HG03565 (cell line): ENCODE data around the gene RSBN1L.

ENCODE experiments used
- ATAC-seq: cut with Tn5 transposase; IDR thresholded peaks from one replicate; pipeline ENCODE4 v1.9.1; 2021; ENCODE audit warnings: mild to moderate bottlenecking, moderate library complexity; ENCODE audit not compliant: unreplicated experiment

RSBN1L gene

DNA sequence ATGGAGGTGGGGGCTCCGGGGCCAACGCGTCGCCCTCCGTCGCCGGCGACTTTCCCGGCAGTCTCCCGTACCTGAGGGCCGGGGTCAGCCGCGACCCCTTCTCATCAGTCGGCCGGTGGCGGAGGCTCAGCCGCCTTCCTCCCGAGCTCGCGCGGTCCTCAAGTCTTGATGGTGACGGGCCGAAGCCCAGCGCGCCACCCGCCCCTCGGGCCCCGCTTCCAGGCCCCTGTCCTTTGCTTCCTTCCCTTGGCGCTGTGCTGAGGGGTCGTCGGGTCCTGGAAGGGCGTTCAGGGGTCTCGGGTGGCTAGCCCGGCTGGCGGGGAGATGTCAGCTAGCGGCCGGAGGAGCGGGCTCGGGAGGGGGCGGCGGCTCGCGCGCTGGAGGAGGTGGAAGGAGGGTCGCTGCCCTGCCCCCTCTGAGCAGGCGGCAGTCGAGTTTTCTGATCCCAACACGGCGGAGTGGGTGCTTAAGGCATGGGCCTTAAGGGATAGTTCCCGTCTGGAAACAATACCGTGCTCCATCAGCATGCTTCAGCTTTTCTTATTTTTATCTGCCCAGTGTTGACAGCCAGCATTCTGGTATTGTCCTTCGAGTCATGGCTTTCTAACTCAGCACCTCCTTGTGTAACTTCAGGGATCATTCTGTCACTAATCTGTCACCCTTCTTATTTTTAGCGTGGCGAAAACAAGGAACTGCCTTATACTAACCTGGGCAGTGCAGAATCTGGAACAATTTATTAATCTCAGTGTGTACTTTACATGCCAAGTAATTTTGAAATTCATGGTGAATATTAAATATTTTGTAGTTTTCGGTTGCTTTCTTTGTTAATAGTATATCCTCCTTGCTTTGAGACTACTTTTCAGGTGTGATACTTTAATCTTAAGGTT is 103.1 kb downstream of the RSBN1L start:
- no peak for ATAC-seq

DNA sequence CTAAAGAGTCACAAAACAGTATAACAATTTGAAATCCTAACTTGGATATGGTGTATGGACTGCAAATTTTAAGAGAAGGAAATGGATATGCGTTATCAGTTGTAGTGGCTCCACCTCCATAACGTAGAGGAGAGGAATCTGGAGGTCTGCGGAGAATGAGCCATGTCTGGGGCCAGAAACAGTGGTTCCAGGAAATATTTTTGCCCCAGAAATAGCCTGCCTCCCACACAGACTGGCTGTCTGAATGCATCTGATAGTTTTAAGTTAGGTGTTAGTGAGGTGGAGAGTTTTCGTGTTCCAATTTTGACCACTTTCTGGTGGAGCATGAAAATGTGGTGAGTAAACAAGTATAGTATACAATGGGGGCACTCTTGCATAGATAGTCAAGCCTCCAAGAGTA is 103.9 kb downstream of the RSBN1L start:
- ATAC-seq = peak; percentile 23

DNA sequence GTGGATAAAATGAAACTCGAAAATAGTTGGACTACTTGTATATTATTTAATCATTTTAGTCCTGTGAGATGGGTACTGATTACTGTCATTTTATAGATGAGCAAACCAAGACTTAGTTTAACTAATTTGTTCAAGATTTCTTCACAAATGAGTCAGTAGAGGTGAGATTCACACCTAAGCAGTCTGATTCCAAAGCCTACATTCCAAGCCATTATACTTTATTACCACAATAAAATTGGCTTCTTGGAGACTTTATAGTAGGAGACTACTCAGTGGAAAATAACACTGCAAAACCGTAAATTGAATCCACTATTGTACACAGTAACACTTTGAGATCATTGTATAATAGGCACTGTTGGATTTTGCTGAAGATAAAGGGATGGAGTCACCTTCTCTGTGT is 104.5 kb downstream of the RSBN1L start:
- ATAC-seq = no peak

DNA sequence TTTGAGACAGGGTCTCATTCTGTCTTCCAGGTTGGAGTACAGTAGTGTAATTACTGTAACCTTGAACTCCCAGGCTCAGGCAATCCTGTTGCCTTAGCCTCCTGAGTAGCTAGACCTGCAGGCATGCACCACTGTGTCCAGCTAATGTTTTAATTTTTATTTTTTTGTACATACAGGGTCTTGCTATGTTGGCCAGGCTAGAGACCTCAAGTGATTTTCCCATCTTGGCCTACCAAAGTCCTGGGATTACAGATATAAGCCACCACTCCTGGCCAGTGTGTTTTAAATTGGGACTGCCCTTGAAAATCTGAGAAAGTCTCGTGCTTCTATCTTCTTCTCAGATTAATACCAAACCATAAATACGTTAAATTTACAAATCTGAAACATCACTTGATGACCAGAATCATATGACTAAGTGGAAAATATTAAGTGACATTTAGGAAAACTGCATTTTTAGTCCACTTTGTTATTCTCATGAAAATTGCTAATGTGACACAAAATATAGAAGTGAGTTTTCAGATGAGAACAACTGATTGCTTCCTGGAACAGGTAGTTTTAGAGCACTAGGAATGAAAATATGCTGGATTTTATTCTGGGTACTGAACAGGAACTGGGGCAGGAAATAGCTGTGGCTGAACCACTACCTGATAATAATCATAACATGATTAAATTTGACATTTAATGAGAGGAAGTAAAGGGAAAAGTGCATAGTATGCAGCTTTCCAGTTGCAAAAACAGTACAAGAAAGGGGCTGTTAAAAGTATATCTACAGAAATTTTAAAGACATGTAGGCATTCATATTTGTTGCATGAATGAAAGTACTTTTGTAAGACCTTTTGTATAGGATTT is 106.5 kb downstream of the RSBN1L start:
- ATAC-seq = no peak

DNA sequence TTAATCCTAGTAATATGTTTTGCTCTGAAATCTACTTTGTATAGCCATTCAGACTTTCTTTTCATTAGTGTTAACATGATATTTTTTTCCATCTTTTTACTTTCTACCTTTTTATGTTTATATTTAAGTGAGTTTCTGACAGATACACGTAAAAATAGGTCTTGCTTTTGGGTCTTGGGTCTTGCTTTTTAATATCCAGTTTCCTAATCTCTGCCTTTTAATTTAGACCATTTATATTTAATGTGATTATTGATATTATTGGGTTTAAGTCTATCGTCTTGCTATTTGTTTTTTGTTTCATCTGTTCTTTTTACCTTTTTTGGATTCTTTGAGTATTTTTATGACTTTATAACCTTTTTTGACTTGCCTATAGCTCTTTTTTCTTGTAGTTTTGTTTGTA is 110.2 kb downstream of the RSBN1L start:
- no peak for ATAC-seq

DNA sequence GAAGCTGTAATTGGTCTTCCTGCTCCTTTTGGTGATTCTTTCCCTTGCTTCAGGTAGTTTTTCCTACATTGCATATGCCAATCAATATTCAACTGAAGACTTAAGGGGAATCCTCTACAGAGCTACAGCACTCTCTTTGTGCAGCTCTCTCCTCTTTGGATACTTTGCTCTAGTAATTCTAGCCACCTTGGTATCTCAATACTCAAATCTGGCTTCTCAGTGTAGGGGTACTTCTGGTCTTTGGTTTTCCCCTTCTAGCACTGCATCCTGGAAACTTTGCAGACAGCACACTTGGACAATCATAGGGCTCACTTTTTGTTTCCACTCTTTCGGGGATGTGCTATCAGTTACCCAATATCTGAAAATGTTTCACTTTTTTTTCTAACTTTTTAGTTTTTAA is 112.3 kb downstream of the RSBN1L start:
- no peak for ATAC-seq

DNA sequence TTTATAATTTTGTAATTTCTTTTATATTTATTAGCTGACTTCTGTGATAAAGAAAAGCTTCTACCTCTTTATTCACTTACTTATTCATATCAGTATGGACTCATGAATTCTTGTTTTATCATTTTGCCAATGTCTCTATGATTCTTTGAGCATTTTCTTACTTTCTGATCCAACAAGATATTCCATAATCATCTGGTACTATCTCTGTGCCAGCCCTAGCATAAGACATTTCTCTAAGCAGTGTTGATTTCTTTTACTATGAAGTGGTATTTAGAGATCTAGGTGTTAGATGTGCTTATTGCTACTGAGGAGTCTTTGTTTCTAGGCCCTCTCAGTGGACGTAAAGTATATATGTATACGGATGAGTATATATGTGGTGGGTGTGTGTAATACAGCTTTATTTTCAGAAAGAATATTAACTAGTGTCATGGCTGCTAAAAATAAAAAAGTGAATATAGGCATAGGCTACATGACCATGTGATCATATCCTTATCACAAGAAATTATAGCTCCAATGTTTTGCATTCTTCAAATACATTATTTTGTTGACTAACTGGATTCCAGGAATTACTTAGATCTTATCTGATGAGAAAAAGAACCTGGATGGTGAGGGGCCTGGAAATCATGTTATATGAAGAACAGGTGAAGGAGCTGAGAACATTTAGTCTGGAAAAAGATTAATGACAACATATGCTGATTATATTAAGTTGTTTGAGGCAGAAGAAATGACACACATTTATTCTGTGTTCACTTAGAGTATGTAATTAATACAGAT is 115.4 kb downstream of the RSBN1L start:
- ATAC-seq = no peak

DNA sequence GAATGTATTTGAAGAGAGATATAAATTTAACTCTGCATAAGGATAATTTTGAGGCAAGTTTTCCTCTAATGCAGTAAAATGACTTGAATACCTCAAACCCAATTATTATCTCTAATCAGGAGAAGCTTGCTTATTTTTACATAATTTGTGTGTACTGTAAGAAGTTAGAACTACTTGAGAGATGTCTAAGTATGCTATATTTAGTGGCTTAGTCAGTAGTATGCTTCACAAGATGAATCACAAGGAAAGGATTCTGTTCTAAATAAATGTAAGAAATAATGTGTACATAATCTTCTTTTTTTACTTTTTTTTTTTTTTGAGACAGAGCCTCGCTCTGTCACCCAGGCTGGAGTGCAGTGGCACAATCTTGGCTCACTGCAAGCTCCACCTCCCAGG is 116.0 kb downstream of the RSBN1L start:
- ATAC-seq = no peak

DNA sequence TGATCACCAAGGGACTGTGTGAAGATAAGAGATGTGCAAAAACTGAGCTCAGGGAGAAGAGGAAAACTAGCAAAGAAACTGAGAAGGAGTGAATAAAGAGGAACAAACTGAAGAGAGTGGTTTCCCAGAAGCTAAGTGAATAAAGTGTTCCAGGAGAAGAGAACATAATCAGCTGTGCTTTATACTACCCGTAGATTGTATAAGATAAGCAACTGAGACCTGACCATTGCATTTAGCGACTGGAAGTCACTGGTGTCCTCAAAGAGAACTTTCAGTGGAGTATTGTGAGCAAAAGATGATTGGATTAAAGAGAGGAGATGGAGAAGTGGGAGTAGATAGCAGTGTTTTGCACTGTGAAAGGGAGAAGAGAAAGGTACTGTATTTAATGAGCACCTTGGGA is 116.9 kb downstream of the RSBN1L start:
- ATAC-seq = no peak

DNA sequence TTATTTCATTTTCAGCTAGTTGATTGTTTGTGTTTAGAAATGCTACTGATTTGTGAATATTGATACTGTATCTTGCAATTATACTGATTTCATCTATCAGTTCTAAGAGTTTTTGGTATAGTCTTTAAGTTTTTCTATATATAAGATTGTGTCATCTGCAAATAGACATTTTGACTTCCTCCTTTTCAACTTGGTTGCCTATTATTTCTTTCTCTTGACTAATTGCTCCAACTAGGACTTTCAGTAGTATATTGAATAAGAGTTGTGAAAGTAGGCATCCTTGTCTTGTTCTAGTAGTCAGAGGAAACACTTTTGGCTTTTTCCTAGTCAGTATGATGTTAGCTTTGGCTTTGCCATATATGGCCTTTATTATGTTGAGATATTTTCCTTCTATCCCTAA is 122.8 kb downstream of the RSBN1L start:
- no peak for ATAC-seq

DNA sequence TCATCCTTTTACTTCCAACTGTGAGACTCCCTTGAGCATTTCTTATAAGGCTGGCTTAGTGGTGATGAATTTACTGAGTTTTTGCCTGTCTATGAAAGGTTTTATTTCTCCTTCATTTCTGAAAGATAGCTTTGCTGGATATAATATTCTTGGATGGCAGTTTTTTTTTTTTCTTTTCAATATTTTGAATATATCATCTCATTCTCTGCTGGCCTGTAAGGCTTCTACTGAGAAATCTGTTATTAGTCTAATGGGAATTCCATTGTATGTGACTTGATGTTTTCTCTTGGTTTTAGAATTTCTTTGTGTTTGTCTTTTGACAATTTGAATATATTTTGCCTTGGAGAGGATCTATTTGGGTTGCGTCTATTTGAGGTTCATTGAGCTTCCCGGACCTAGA is 124.7 kb downstream of the RSBN1L start:
- no peak for ATAC-seq

DNA sequence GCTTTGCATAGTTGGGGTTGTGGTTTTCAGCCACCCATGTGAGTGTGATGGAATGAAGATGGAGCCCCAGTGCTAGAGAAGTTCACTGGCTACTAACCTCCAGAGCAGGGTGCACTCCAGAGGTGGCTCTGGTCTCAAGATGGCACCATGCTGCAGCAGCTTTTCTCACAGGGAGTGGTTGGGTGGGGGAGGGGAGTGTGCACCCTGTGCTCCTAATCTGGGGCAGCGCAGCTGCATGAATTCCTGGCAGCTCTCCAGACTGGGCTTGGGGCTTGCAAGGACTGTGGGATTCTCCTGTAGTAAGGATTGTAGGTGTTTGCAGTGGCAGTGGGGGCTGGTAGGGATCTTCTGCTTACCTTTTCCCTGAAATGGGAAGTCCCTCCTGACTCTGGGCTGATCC is 126.0 kb downstream of the RSBN1L start:
- no peak for ATAC-seq

DNA sequence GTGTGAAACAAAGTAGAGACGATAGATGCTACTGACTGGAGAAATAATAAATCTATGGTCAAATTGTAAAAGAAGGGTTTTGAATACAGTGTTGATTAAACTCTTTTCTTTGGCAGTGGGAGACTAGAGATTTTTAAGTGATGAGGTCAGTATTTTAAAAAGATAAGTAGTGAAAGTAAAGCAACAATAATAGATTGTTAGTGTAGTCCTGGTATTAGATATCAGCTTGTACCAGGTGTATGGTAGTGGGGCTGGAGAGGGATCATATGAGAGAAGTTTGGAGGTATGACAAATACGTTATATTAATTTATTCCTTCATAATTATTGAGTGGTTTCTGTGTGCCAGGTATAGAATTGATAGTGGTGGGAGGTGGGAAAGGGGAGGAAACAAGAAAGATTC is 127.5 kb downstream of the RSBN1L start:
- ATAC-seq = no peak

DNA sequence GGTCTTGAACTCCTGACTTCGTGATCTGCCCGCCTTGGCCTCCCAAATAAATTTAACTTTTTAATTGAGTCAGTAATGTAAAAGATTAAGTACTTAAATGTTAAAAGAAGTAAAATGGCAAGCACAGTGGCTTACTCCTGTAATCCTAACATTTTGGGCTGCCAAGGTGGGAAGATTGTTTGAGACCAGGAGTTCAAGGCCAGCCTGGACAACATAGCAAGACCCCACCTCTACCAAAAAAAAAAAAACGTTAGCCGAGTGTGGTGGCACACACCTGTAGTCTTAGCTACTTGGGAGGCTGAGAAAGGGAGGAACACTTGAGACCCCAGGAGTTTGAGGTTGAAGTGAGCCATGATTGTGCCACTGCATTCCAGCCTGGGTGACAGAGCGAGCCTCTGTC is 128.4 kb downstream of the RSBN1L start:
- no peak for ATAC-seq

DNA sequence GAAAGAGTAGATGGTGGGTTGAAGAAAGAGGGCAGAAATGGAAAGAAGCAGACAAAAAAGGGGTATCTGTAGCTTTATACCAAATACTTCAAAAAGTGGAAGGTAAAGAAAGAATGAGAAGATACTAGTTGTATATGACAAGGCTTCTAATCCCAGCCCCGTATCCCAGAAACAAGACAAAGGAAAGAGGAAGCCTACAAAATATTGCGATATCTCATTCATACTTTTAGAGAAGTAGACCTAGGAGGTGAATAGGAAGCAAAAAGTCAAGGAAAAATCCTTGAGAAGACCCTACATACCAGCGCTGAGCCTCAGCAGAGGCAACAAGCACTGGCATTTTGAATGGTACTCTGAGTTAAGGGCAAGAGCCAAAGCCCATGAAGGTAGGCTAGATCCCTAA is 128.9 kb downstream of the RSBN1L start:
- ATAC-seq = no peak

DNA sequence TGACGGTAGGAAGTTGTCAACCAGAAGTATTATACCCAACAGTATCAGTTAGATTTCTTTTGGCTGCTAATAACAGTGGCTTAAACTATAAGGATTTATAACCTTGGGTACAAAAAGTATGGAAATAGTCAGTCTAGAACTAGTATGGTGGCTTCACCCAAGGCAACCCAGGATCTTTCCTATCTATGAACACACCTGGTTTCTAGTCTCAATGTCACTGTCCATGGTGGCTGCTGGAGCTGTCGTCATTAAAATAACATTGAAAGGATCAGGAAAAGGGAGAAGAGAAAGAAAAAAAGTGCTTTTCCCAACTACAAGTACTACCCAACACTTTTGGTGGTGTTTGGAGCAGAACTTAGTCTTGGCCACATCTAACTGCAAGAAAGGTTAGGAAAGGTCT is 130.0 kb downstream of the RSBN1L start:
- no peak for ATAC-seq

DNA sequence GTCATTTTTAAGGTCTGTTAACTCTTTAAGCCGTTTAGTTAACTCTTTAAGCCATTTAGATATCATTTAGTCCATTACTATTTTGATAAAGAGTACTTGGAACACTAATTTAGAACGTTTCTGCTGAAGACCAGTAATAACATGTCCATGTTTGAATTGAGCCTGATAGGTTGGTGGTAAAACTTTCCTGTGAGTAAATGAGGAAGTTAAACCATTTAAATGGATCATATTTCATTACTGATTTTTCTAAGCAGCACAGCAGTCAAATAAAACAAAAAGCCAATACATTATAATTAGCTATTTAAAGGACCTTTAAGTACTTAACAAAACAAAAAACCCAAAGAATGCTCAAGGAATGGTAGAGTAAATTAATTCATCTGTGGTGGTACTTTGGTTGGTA is 131.7 kb downstream of the RSBN1L start:
- no peak for ATAC-seq

DNA sequence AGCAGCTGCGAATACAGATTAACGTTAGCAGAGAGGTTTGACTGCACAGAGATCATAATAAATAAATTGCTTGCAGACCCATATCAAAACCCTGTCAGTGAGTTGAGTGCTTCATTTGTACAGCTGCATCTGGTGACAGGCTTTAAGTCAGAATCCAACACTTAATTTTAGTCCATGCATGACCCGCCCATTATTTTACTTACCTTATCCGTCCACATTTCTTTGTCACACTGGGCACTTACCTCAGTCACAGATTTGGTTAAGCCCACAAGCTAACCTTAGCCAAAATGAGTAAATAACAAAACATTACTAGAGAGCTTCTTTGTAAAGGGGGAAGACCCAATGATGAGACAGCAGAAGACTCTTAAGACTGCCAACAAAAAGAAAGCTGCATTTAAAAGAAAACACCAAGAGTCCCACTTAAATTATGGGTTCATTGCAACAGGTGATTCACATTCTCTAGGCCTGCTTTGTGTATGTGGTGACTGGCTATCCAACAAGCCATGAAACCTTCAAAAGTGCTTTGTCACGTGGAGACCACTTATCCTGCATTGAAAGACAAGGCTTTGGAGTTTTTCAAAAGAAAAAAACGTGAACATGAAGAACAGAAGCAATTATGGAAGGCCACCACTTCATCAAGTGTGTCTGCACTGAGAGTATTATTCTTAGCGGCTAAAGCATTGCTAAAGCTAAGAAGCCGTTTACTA is 134.5 kb downstream of the RSBN1L start:
- ATAC-seq = no peak

DNA sequence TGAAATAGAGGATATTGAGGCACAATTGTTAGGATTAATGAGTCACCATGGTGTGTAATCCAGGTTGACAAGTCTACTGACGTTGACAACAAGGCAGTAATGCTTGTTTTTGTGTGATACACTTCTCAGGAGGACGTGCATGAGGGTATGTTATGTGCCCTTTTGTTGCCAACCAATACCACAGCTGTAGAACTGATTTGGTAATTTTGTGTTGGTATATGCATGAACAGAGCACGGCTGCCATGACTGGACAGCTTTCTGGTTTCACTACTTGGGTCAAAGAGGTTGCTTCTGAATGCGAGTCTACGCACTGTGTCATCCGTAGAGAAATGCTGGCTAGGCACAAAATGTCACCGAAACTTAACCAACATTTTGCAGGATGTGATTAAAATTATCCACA is 135.2 kb downstream of the RSBN1L start:
- ATAC-seq = no peak

DNA sequence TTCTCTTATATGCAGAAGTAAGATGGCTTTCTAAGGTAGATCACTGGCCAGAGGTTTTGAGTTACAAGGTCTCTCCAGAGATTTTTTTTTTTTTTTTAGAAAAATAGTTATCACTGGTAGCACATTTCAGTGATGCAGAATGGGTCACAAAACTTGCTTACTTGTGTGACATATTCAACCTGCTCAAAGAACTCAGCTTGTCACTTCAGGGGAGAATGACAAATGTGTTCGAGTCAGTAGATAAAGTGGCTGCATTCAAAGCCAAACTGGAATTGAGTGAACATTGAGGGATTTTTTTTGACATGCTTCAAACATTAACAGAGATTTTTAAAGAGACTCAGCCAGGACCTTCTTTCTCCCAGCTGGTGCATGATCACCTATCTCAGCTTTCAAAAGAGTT is 135.7 kb downstream of the RSBN1L start:
- no peak for ATAC-seq
